ENCODE data around the gene GPER1.

Gene GPER1

DNA sequence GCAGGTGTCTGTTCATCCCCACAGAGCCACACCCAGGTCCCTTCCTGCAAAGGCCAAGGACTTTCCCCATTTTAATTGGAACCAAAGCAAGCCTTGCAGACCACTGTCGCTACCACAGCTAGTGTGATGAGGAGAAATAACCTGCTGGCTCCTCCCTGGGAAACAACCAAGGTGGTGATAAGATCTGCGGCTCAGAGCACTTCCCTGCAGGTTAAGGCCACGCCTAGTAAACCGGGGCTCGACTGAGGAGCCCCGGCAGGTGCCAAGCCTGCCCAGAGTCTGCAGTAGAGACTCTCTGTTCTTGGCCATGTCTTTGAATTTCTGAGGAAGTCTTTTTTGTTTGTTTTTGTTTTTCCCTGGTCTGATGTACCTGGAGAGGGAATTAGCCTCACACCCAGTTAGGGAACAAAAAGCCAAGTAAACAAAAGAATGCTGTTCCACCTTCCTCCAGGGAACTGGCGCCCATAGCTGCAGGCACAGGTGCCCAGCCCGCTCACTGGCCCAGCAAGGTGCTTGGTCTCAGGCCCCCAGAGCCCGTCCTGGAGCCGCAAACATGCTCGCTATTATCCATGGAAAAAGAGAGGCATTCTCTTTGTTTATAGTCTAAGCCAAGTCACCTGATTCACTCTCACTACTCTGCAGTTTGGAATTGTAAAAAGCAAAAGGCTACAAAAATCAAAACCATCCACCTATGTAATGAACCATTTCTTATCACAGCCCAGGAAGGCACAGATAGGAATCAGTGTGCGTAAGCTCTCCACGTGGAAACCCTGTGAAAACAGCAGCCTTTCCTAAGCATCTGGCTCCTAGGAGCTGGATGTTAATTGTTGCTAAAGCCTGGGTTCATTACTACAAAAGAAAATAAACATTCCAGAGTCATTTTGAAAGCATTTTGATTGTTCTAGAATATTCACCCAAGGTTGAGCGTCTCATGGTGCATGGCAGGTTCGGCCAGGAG is 40.9 kb upstream of the GPER1 start:
- Histone ChIP-seq H3K9ac (ENCODE audit: low read length in 5 of 5) (peak overlapping the region in 1 of 5 donors; percentile 13), H3K4me3 (ENCODE audit: low read depth in 1 of 5, low read length in 5 of 5) (no peak overlapping the region), H3K27me3 (ENCODE audit: control insufficient read depth in 5 of 5, insufficient read depth in 4 of 5, low read length in 5 of 5) (no peaks in the 10 kb centered on the region), H3K9me3 (ENCODE audit: control insufficient read depth in 5 of 5, low read length in 5 of 5) (no peaks in the 10 kb centered on the region), H3K4me1 (ENCODE audit: control insufficient read depth in 5 of 5, insufficient read depth in 5 of 5, low read length in 5 of 5) (peaks cover 33 to 97% (median 91%) of the 10 kb centered on the region in 5 donors), H3K36me3 (ENCODE audit: control insufficient read depth in 5 of 5, insufficient read depth in 5 of 5, low read length in 5 of 5) (no peaks in the 10 kb centered on the region), H3K27ac (ENCODE audit: low read depth, low read length) (peak overlapping the region; percentile 79)

DNA sequence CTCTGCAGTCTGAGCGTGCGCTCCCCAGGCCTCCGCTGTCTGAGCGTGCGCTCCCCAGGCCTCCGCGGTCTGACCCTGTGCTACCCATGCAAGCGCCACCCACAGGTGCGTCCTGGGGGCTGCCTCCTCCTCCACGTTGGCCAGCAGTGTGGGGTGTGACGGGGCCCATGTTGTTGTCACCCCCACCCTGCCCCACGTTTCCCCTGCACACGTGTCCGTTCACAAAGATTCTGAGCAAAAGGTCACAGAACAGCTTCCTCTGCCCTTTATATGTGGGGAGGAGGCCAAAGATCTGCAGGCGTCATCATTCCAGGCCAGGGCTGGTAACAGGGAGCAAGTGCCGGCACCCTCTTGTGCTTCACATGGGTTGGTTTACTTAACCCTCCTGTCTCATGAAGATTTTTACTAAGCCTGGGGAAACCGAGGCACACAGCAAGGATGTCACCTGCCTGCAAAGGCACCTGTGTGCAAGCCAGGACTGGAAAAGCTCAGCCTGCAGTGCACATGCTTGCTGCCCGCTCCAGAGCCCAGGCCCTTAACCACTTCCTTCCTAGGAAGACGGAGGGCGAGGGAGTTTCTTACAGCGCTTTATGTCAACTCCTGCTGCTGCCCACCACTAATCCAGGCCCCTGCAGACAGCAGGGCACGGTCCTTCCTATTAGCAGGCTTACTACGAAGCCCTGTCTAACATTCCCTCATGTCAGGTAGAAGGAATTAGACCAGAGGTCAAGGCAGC is 38.7 kb upstream of the GPER1 start:
- H3K4me1 ChIP-seq (ENCODE audit: control insufficient read depth in 5 of 5, insufficient read depth in 5 of 5, low read length in 5 of 5) = peaks cover 35 to 97% (median 93%) of the 10 kb centered on the region in 5 donors
- peak overlapping the region; percentile 79 for H3K27ac ChIP-seq (ENCODE audit: low read depth, low read length)
- H3K4me3 ChIP-seq (ENCODE audit: low read depth in 1 of 5, low read length in 5 of 5) = peak overlapping the region; percentile 4 to 38 (median 32)
- H3K27me3 ChIP-seq (ENCODE audit: control insufficient read depth in 5 of 5, insufficient read depth in 4 of 5, low read length in 5 of 5) = no peaks in the 10 kb centered on the region
- no peaks in the 10 kb centered on the region for H3K36me3 ChIP-seq (ENCODE audit: control insufficient read depth in 5 of 5, insufficient read depth in 5 of 5, low read length in 5 of 5)
- no peaks in the 10 kb centered on the region for H3K9me3 ChIP-seq (ENCODE audit: control insufficient read depth in 5 of 5, low read length in 5 of 5)
- H3K9ac ChIP-seq (ENCODE audit: low read length in 5 of 5) = peak overlapping the region in 2 of 5 donors; percentile 54 to 58

DNA sequence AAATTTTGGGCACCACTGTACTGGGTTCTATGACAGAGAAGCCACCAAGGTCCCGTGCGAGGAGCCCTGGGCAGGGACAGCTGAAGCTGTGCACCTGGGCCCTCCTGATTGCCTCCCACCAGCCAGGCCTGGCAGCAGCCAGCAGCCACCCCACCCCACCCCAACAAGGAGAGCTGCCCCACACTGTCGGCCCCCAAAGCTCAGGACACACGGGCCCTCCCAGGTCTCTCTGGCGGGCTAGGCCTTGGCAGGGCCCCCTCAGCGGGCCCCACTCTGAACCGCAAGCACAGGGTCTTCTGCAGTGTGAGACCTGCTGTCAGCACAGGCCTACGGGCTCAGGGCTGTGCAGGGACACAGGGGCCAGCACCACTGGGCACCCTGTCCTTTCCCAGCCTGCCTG is 38.1 kb upstream of the GPER1 start:
- peaks cover 38 to 100% (median 98%) of the 10 kb centered on the region in 5 donors for H3K4me1 ChIP-seq (ENCODE audit: control insufficient read depth in 5 of 5, insufficient read depth in 5 of 5, low read length in 5 of 5)
- no peaks in the 10 kb centered on the region for H3K9me3 ChIP-seq (ENCODE audit: control insufficient read depth in 5 of 5, low read length in 5 of 5)
- peak overlapping the region; percentile 79 for H3K27ac ChIP-seq (ENCODE audit: low read depth, low read length)
- peak overlapping the region in 1 of 5 donors; percentile 13 for H3K4me3 ChIP-seq (ENCODE audit: low read depth in 1 of 5, low read length in 5 of 5)
- H3K27me3 ChIP-seq (ENCODE audit: control insufficient read depth in 5 of 5, insufficient read depth in 4 of 5, low read length in 5 of 5) = no peaks in the 10 kb centered on the region
- H3K9ac ChIP-seq (ENCODE audit: low read length in 5 of 5) = peak overlapping the region in 2 of 5 donors; percentile 54 to 58
- H3K36me3 ChIP-seq (ENCODE audit: control insufficient read depth in 5 of 5, insufficient read depth in 5 of 5, low read length in 5 of 5) = no peaks in the 10 kb centered on the region

DNA sequence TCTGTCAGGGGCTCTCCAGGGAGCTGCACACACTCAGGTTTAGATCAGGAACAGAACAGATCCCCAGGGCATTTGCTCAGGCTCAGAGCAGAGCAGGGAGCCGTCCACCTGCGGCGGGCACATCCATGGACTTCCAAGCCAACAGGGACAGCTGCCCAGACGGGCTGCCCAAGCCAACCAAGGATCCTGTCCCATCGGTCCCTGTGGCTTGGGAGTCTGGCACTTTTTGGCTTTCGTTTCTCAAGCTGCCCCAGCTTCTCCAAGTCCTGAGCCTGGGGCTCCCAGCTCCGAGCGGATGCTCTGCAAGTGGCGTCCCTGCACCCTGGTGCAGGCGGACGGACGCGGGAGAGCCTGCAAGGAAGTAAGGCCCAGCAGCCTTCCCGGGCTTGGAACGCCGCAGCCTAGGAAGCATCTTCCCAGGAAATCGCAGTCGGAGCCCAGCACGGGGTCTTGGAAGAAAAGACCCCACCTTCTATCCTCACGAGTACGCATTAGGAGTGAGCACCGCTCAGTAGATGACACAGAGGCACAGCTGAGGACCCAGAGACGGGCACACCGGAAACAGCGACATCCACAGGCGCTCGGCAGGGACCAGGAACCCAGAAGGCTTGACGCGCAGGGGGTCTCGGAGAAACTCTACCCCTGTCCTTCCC is 37.5 kb upstream of the GPER1 start:
- Histone ChIP-seq H3K9me3 (ENCODE audit: control insufficient read depth in 5 of 5, low read length in 5 of 5) (no peaks in the 10 kb centered on the region), H3K27ac (ENCODE audit: low read depth, low read length) (peak overlapping the region; percentile 79), H3K4me3 (ENCODE audit: low read depth in 1 of 5, low read length in 5 of 5) (peak overlapping the region in 2 of 5 donors; percentile 5 to 13), H3K27me3 (ENCODE audit: control insufficient read depth in 5 of 5, insufficient read depth in 4 of 5, low read length in 5 of 5) (no peaks in the 10 kb centered on the region), H3K36me3 (ENCODE audit: control insufficient read depth in 5 of 5, insufficient read depth in 5 of 5, low read length in 5 of 5) (no peaks in the 10 kb centered on the region), H3K9ac (ENCODE audit: low read length in 5 of 5) (peak overlapping the region in 2 of 5 donors; percentile 49 to 55), H3K4me1 (ENCODE audit: control insufficient read depth in 5 of 5, insufficient read depth in 5 of 5, low read length in 5 of 5) (peaks cover 39 to 100% (median 98%) of the 10 kb centered on the region in 5 donors)

DNA sequence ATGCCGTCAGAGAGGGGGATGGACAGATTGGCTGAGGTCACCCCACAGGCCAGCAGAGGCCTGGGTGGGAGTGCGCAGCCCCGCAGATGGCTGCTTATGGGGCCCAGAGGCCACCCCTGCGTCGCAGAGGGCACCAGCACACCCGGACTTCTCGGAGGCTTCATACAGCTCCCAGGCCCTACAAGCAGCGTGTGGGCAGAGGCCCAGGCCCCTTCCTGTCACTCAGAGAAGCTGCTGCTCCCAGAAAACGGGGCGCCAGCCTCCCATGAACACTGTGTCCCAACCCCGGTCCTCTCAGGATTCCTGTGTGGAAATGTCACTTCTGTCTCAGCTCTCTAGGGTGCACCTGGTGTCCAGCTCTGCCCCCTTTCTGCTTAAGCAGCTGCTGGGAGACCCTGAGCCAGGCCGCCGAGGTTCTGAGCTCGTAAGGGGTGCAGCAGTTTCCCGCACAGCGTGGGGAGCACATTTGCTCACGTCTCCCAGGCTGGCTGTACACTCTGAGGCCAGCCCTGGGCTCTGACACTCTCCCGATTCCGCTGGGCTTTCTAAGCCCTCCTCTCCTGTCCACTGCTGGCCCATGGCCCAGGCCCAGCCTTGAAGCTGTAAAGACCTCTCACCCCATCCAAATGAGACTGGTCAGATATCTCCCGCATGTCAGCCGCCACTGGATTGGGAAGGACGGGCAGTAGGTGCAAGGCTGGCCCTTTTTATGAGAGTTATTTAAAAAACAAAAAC is 36.8 kb upstream of the GPER1 start:
- no peaks in the 10 kb centered on the region for H3K9me3 ChIP-seq (ENCODE audit: control insufficient read depth in 5 of 5, low read length in 5 of 5)
- H3K4me1 ChIP-seq (ENCODE audit: control insufficient read depth in 5 of 5, insufficient read depth in 5 of 5, low read length in 5 of 5) = peaks cover 34 to 100% (median 98%) of the 10 kb centered on the region in 5 donors
- H3K36me3 ChIP-seq (ENCODE audit: control insufficient read depth in 5 of 5, insufficient read depth in 5 of 5, low read length in 5 of 5) = no peaks in the 10 kb centered on the region
- H3K4me3 ChIP-seq (ENCODE audit: low read depth in 1 of 5, low read length in 5 of 5) = peak overlapping the region in 1 of 5 donors; percentile 16
- peak overlapping the region; percentile 79 for H3K27ac ChIP-seq (ENCODE audit: low read depth, low read length)
- H3K9ac ChIP-seq (ENCODE audit: low read length in 5 of 5) = peak overlapping the region in 3 of 5 donors; percentile 26 to 58 (median 49)
- H3K27me3 ChIP-seq (ENCODE audit: control insufficient read depth in 5 of 5, insufficient read depth in 4 of 5, low read length in 5 of 5) = no peaks in the 10 kb centered on the region

DNA sequence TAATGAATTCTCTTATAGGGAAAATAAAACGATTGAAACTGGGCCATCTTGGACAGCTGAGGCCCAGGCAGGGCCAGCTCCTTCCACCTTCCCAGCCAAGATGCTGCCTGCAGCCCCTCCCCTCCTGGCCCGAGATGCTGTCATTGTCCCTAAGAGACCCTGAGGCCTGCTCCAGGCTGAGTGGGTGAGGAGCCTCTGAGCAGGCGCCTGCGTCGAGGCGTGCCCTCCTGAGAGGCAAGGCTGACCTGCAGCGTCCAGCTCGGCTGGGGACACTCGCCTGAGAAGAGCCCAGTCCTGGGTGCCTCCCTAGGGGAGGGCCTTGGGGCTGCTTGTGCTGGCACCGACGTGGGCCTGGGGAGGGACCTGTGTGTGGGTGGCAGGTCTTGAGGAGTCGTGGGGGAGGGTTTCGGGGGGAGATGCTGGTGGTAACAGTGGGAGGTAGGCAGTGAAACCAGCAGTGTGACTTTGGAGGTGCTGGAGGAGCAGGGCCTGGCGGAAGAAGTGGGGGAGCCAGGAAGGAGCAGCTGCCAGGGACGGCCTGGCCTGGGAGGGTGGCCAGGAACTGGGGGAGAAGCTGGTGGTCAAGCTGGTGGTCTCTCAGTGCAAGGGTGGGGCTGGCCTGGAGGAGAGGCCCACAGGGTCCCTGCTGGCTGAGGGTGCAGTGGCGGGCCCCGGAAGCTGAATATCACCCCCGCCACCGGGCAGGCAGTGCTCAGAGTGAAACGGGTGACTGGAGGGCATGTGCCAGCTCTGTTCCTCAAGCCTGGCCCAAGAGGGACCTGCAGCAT is 35.7 kb upstream of the GPER1 start:
- Histone ChIP-seq H3K9ac (ENCODE audit: low read length in 5 of 5) (peak overlapping the region in 2 of 5 donors; percentile 32 to 79), H3K27ac (ENCODE audit: low read depth, low read length) (peak overlapping the region; percentile 79), H3K4me1 (ENCODE audit: control insufficient read depth in 5 of 5, insufficient read depth in 5 of 5, low read length in 5 of 5) (peaks cover 34 to 99% (median 98%) of the 10 kb centered on the region in 5 donors)

DNA sequence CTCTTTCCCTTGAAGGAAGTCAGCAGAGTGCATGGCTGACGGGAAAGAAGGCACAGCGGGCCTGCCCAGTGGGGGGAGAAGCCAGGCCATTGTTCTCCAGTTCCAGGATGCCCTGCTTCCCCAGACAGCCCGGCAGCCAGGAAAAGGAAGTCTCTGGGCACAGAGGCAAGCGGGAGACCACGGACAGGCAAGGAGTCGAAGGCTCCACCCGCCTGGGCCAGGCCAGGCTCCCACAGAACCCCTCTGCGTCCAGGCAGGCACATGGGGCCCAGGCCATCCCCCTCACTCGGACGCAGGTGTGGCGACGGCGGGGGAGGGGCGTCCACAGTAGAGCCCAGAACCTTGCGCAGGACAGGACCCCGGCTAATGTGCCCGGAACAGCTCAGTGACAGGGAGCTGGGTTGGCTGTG is 34.9 kb upstream of the GPER1 start:
- peaks cover 32 to 99% (median 98%) of the 10 kb centered on the region in 5 donors for H3K4me1 ChIP-seq (ENCODE audit: control insufficient read depth in 5 of 5, insufficient read depth in 5 of 5, low read length in 5 of 5)

More for the DNA sequence above, 35.7 kb upstream of the GPER1 start:
- Histone ChIP-seq H3K4me3 (ENCODE audit: low read depth in 1 of 5, low read length in 5 of 5) (peak overlapping the region in 2 of 5 donors; percentile 11 to 22), H3K36me3 (ENCODE audit: control insufficient read depth in 5 of 5, insufficient read depth in 5 of 5, low read length in 5 of 5) (peaks cover 0 to 3% (median 2%) of the 10 kb centered on the region in 5 donors), H3K27me3 (ENCODE audit: control insufficient read depth in 5 of 5, insufficient read depth in 4 of 5, low read length in 5 of 5) (no peaks in the 10 kb centered on the region), H3K9me3 (ENCODE audit: control insufficient read depth in 5 of 5, low read length in 5 of 5) (no peaks in the 10 kb centered on the region)

DNA sequence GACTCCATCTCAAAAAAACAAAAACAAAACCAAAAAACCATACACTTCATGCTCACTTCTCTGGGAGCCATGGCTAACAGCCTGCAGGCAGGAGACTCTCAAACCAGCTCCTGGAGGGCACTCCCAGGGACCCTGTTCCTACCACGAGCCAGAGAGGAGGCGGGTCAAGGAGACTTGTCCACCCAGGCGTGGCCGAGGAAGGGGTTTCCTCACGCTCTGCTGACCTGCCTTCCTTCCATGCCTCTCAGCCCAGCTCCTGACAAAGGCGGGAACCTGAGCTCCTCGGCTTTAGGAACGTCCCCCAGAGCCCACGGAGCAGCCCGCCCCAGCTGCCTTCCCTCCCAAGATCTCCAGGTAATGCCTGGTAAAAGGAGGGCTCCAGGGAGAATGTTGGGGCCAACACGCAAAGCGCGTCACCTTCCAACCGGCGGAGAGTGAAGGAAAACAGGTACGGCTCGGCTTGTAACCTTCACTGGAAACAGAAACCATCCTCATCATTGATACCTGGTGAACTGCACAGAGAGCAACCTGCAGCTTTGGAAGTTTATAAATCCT is 34.0 kb upstream of the GPER1 start:
- no peaks in the 10 kb centered on the region for H3K27me3 ChIP-seq (ENCODE audit: control insufficient read depth in 5 of 5, insufficient read depth in 4 of 5, low read length in 5 of 5)
- peaks cover 0 to 19% (median 18%) of the 10 kb centered on the region in 5 donors for H3K36me3 ChIP-seq (ENCODE audit: control insufficient read depth in 5 of 5, insufficient read depth in 5 of 5, low read length in 5 of 5)
- peak overlapping the region; percentile 79 for H3K27ac ChIP-seq (ENCODE audit: low read depth, low read length)
- peak overlapping the region in 1 of 5 donors; percentile 78 for H3K4me3 ChIP-seq (ENCODE audit: low read depth in 1 of 5, low read length in 5 of 5)
- H3K9me3 ChIP-seq (ENCODE audit: control insufficient read depth in 5 of 5, low read length in 5 of 5) = peaks cover 0 to 6% (median 0%) of the 10 kb centered on the region in 5 donors
- H3K4me1 ChIP-seq (ENCODE audit: control insufficient read depth in 5 of 5, insufficient read depth in 5 of 5, low read length in 5 of 5) = peaks cover 31 to 99% (median 96%) of the 10 kb centered on the region in 5 donors
- H3K9ac ChIP-seq (ENCODE audit: low read length in 5 of 5) = peak overlapping the region in 1 of 5 donors; percentile 37

More for the DNA sequence above, 34.9 kb upstream of the GPER1 start:
- Histone ChIP-seq H3K27me3 (ENCODE audit: control insufficient read depth in 5 of 5, insufficient read depth in 4 of 5, low read length in 5 of 5) (no peaks in the 10 kb centered on the region), H3K9me3 (ENCODE audit: control insufficient read depth in 5 of 5, low read length in 5 of 5) (peaks cover 0 to 6% (median 0%) of the 10 kb centered on the region in 5 donors), H3K27ac (ENCODE audit: low read depth, low read length) (peak overlapping the region; percentile 79), H3K4me3 (ENCODE audit: low read depth in 1 of 5, low read length in 5 of 5) (peak overlapping the region in 1 of 5 donors; percentile 20), H3K9ac (ENCODE audit: low read length in 5 of 5) (peak overlapping the region in 2 of 5 donors; percentile 41 to 79), H3K36me3 (ENCODE audit: control insufficient read depth in 5 of 5, insufficient read depth in 5 of 5, low read length in 5 of 5) (peaks cover 0 to 11% (median 10%) of the 10 kb centered on the region in 5 donors)

Data from subcutaneous abdominal adipose tissue (tissue), 5 donors.